GM23338 (cell line): ENCODE measurements around the gene LFNG. TPM values are rescaled to one million over a fixed set of nuclear protein-coding genes. Genes with fewer than 3 reads are reported as not detected.

Experiments
- ATAC-seq: fragments of 200-7000 bp; cut with Tn5 transposase; 3 replicates; pipeline ENCODE4 v1.9.1; 2020
- DNase-seq: peaks from one replicate; pipeline ENCODE4 v3.0.0-alpha.2; 2015; ENCODE audit warnings: low spot score
- H2AFZ ChIP-seq: fragments of 200-600 bp; sonication (generic); 2 replicates; pipeline ENCODE4 v1.8.0; 2016; ENCODE audit warnings: antibody characterized with exemption, mild to moderate bottlenecking, moderate library complexity
- H3F3A ChIP-seq: fragments of 200-600 bp; sonication (generic); replicated peaks from 2 replicates; pipeline ENCODE4 v1.8.0; 2017; ENCODE audit warnings: antibody characterized with exemption, mixed run types, low read depth
- H3K27ac ChIP-seq: fragments of 200-600 bp; sonication (generic); 2 replicates; pipeline ENCODE4 v1.6.1; 2016; ENCODE audit warnings: low read depth
- H3K27me3 ChIP-seq: fragments of 200-600 bp; sonication (generic); 2 replicates; pipeline ENCODE4 v1.8.0; 2016; ENCODE audit warnings: mild to moderate bottlenecking, mixed run types, moderate library complexity; ENCODE audit not compliant: insufficient read depth
- H3K36me3 ChIP-seq: fragments of 200-600 bp; sonication (generic); 2 replicates; pipeline ENCODE4 v1.8.0; 2016; ENCODE audit warnings: mild to moderate bottlenecking; ENCODE audit not compliant: insufficient read depth
- H3K4me1 ChIP-seq: fragments of 200-600 bp; sonication (generic); 2 replicates; pipeline ENCODE4 v1.8.0; 2016; ENCODE audit warnings: mild to moderate bottlenecking, moderate library complexity; ENCODE audit not compliant: insufficient read depth
- H3K4me2 ChIP-seq: fragments of 200-600 bp; sonication (generic); 2 replicates; pipeline ENCODE4 v1.7.1; 2017; ENCODE audit warnings: mixed run types
- H3K4me3 ChIP-seq: fragments of 200-600 bp; sonication (generic); 2 replicates; pipeline ENCODE4 v1.6.1; 2016; ENCODE audit warnings: mixed run types
- H3K79me2 ChIP-seq: fragments of 200-600 bp; sonication (generic); replicated peaks from 2 replicates; pipeline ENCODE4 v1.8.0; 2017; ENCODE audit warnings: mild to moderate bottlenecking; ENCODE audit not compliant: insufficient read depth
- H3K9me2 ChIP-seq: fragments of 200-600 bp; sonication (generic); 2 replicates; pipeline ENCODE4 v1.8.0; 2017; ENCODE audit not compliant: insufficient read depth
- H4K20me1 ChIP-seq: fragments of 200-600 bp; sonication (generic); replicated peaks from 2 replicates; pipeline ENCODE4 v1.8.0; 2017; ENCODE audit warnings: mild to moderate bottlenecking; ENCODE audit not compliant: insufficient read depth
- H3K27ac Mint-ChIP-seq: 2 replicates; pipeline ENCODE4 v1.8.0; 2020; ENCODE audit warnings: inconsistent platforms, mild to moderate bottlenecking, moderate library complexity, mixed read lengths
- H3K27me3 Mint-ChIP-seq: 3 replicates; pipeline ENCODE4 v1.8.0; 2022; ENCODE audit warnings: low read depth, mild to moderate bottlenecking, moderate library complexity, mixed read lengths, inconsistent platforms; ENCODE audit not compliant: insufficient read depth, poor library complexity
- H3K36me3 Mint-ChIP-seq: 3 replicates; pipeline ENCODE4 v1.8.0; 2021; ENCODE audit warnings: low read depth, mild to moderate bottlenecking, inconsistent platforms, moderate library complexity, mixed read lengths
- H3K4me1 Mint-ChIP-seq: 3 replicates; pipeline ENCODE4 v1.8.0; 2020; ENCODE audit warnings: mild to moderate bottlenecking, inconsistent platforms, mixed read lengths
- H3K4me3 Mint-ChIP-seq: 3 replicates; pipeline ENCODE4 v1.8.0; 2021; ENCODE audit warnings: moderate library complexity, mild to moderate bottlenecking, inconsistent platforms, mixed read lengths
- H3K9me3 Mint-ChIP-seq: 3 replicates; pipeline ENCODE4 v1.8.0; 2020; ENCODE audit warnings: moderate library complexity, mild to moderate bottlenecking, inconsistent platforms, mixed read lengths
- CREB1 ChIP-seq: fragments of 250-450 bp; sonication (Bioruptor Pico); IDR thresholded peaks from 2 replicates; pipeline ENCODE4 v1.5.0; 2020; ENCODE audit warnings: low read depth, mild to moderate bottlenecking, moderate library complexity
- EZH2 ChIP-seq: fragments of 200-600 bp; sonication (generic); IDR thresholded peaks from one replicate; pipeline ENCODE4 v1.8.0; 2017; ENCODE audit warnings: antibody characterized with exemption, mild to moderate bottlenecking, low read depth; ENCODE audit not compliant: unreplicated experiment
- EZH2phosphoT487 ChIP-seq: fragments of 200-600 bp; sonication (generic); IDR thresholded peaks from one replicate; pipeline ENCODE4 v1.8.1; 2018; ENCODE audit warnings: antibody characterized with exemption; ENCODE audit not compliant: unreplicated experiment
- JUNB ChIP-seq: IDR thresholded peaks from one replicate; pipeline ENCODE4 v1.6.1; 2016; ENCODE audit warnings: antibody characterized with exemption; ENCODE audit not compliant: unreplicated experiment
- NANOG ChIP-seq: IDR thresholded peaks from 2 replicates; pipeline ENCODE4 v1.6.1; 2016; ENCODE audit warnings: antibody characterized with exemption, borderline replicate concordance
- POLR2AphosphoS5 ChIP-seq: IDR thresholded peaks from 2 replicates; pipeline ENCODE4 v1.6.1; 2016; ENCODE audit warnings: antibody characterized with exemption, low read depth
- STAT1 ChIP-seq: IDR thresholded peaks from one replicate; pipeline ENCODE4 v1.6.1; 2016; ENCODE audit warnings: antibody characterized with exemption; ENCODE audit not compliant: unreplicated experiment
- ZNF114 ChIP-seq: fragments of 250-450 bp; sonication (Bioruptor Pico); IDR thresholded peaks from 2 replicates; pipeline ENCODE4 v1.5.0; 2020; ENCODE audit warnings: mild to moderate bottlenecking, moderate library complexity
- ZNF331 ChIP-seq: fragments of 250-450 bp; sonication (Bioruptor Pico); IDR thresholded peaks from 2 replicates; pipeline ENCODE4 v1.5.0; 2020; ENCODE audit warnings: low read depth, mild to moderate bottlenecking, moderate library complexity
- polyA plus RNA-seq: library from polyadenylated mRNA; unstranded; fragments of >200 nt; fragmentation: Nextera tagmentation; extraction: Ambion mirVana; gene quantifications from 2 replicates; pipeline ENCODE4 v1.2.1, GENCODE V29; 2016
- total RNA-seq: library from RNA; depleted of rRNA; stranded (reverse); fragments of >200 nt; shearing (Covaris generic); gene quantifications from 2 replicates; pipeline ENCODE4 v1.2.3, GENCODE V29; 2014
- TF ChIP-seq, protein P1 (sequence below): IDR thresholded peaks from 2 replicates; pipeline ENCODE4 v1.6.1; 2016; ENCODE audit warnings: antibody characterized with exemption
- TF ChIP-seq, protein P2 (sequence below), 2 experiments: fragments of 200-600 bp in 1 of 2; sonication (generic) in 1 of 2; conservative IDR thresholded peaks; 2 replicates each; pipeline versions ENCODE4 v1.5.1 to v1.6.1; 2016 to 2017; ENCODE audit warnings: antibody characterized with exemption in 2 of 2, low read depth in 2 of 2, mild to moderate bottlenecking in 2 of 2, moderate library complexity in 1 of 2
- TF ChIP-seq, protein P3 (sequence below): fragments of 250-450 bp; sonication (Bioruptor Pico); IDR thresholded peaks from 2 replicates; pipeline ENCODE4 v1.5.0; 2020; ENCODE audit warnings: mild to moderate bottlenecking, moderate library complexity
- TF ChIP-seq, protein P4 (sequence below): IDR thresholded peaks from one replicate; pipeline ENCODE4 v1.6.1; 2018; ENCODE audit warnings: antibody characterized with exemption; ENCODE audit not compliant: unreplicated experiment

Gene LFNG
- total and polyA plus RNA-seq, 2 experiments from 2014 or later = 1.7 to 35.4 TPM

DNA sequence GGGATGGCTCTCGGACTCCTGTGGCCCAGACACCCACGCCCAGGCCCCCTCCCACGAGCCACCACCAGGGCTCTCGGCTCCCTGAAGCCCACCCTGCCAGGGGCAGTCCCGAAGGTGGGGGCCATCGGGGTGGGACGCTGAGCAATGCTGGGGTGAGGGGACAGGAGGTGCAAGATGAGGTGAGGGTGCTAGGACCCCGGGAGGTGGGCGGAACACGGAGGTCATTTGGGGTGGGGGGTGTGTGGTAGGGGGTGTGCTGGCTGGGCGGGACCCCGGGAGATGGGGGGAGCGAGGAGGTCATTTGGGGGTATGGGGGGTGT, 17.0 kb upstream of the LFNG start:
- Mint-ChIP-seq H3K9me3 (no peaks in the 10 kb centered on the region), H3K27me3 (peaks cover 13% of the 10 kb centered on the region)
- no peak for ATAC-seq

More for the DNA sequence above, 17.0 kb upstream of the LFNG start:
- Histone ChIP-seq H3K27ac (no peak overlapping the region), H3K79me2 (no peaks in the 10 kb centered on the region), H3K4me3 (no peak overlapping the region), H2AFZ (no peak overlapping the region), H3K27me3 (no peaks in the 10 kb centered on the region), H3K4me1 (peaks cover 13% of the 10 kb centered on the region; the same call in 1 of the 2 replicates), H3K4me2 (no peak overlapping the region), H3K36me3 (no peaks in the 10 kb centered on the region), H3K9me2 (no peaks in the 10 kb centered on the region), H4K20me1 (no peaks in the 10 kb centered on the region), H3F3A (0 out of 2 replicates have a peak, but pooled peaks cover 3% of the 10 kb centered on the region)
- DNase-seq = no peak
- H3K4me1 Mint-ChIP-seq = peaks cover 26% of the 10 kb centered on the region
- no peak overlapping the region for H3K27ac Mint-ChIP-seq
- TF ChIP-seq NANOG = no peak
- TF ChIP-seq ZNF331 (CRISPR knock-in tag) = no peak
- TF ChIP-seq, protein P1, sequence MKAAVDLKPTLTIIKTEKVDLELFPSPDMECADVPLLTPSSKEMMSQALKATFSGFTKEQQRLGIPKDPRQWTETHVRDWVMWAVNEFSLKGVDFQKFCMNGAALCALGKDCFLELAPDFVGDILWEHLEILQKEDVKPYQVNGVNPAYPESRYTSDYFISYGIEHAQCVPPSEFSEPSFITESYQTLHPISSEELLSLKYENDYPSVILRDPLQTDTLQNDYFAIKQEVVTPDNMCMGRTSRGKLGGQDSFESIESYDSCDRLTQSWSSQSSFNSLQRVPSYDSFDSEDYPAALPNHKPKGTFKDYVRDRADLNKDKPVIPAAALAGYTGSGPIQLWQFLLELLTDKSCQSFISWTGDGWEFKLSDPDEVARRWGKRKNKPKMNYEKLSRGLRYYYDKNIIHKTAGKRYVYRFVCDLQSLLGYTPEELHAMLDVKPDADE = no peak
- no peak for TF ChIP-seq STAT1
- no peak for TF ChIP-seq JUNB
- TF ChIP-seq, protein P2, sequence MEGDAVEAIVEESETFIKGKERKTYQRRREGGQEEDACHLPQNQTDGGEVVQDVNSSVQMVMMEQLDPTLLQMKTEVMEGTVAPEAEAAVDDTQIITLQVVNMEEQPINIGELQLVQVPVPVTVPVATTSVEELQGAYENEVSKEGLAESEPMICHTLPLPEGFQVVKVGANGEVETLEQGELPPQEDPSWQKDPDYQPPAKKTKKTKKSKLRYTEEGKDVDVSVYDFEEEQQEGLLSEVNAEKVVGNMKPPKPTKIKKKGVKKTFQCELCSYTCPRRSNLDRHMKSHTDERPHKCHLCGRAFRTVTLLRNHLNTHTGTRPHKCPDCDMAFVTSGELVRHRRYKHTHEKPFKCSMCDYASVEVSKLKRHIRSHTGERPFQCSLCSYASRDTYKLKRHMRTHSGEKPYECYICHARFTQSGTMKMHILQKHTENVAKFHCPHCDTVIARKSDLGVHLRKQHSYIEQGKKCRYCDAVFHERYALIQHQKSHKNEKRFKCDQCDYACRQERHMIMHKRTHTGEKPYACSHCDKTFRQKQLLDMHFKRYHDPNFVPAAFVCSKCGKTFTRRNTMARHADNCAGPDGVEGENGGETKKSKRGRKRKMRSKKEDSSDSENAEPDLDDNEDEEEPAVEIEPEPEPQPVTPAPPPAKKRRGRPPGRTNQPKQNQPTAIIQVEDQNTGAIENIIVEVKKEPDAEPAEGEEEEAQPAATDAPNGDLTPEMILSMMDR (conservative IDR thresholded peaks at IDR 0.05; ENCODE audit: low read depth in 2 of 2) = no peak
- no peak for TF ChIP-seq EZH2
- TF ChIP-seq POLR2AphosphoS5 = no peak
- TF ChIP-seq ZNF114 (CRISPR knock-in tag) = no peak
- TF ChIP-seq CREB1 (CRISPR knock-in tag) = no peak
- TF ChIP-seq EZH2phosphoT487 = no peak
- TF ChIP-seq, protein P3, sequence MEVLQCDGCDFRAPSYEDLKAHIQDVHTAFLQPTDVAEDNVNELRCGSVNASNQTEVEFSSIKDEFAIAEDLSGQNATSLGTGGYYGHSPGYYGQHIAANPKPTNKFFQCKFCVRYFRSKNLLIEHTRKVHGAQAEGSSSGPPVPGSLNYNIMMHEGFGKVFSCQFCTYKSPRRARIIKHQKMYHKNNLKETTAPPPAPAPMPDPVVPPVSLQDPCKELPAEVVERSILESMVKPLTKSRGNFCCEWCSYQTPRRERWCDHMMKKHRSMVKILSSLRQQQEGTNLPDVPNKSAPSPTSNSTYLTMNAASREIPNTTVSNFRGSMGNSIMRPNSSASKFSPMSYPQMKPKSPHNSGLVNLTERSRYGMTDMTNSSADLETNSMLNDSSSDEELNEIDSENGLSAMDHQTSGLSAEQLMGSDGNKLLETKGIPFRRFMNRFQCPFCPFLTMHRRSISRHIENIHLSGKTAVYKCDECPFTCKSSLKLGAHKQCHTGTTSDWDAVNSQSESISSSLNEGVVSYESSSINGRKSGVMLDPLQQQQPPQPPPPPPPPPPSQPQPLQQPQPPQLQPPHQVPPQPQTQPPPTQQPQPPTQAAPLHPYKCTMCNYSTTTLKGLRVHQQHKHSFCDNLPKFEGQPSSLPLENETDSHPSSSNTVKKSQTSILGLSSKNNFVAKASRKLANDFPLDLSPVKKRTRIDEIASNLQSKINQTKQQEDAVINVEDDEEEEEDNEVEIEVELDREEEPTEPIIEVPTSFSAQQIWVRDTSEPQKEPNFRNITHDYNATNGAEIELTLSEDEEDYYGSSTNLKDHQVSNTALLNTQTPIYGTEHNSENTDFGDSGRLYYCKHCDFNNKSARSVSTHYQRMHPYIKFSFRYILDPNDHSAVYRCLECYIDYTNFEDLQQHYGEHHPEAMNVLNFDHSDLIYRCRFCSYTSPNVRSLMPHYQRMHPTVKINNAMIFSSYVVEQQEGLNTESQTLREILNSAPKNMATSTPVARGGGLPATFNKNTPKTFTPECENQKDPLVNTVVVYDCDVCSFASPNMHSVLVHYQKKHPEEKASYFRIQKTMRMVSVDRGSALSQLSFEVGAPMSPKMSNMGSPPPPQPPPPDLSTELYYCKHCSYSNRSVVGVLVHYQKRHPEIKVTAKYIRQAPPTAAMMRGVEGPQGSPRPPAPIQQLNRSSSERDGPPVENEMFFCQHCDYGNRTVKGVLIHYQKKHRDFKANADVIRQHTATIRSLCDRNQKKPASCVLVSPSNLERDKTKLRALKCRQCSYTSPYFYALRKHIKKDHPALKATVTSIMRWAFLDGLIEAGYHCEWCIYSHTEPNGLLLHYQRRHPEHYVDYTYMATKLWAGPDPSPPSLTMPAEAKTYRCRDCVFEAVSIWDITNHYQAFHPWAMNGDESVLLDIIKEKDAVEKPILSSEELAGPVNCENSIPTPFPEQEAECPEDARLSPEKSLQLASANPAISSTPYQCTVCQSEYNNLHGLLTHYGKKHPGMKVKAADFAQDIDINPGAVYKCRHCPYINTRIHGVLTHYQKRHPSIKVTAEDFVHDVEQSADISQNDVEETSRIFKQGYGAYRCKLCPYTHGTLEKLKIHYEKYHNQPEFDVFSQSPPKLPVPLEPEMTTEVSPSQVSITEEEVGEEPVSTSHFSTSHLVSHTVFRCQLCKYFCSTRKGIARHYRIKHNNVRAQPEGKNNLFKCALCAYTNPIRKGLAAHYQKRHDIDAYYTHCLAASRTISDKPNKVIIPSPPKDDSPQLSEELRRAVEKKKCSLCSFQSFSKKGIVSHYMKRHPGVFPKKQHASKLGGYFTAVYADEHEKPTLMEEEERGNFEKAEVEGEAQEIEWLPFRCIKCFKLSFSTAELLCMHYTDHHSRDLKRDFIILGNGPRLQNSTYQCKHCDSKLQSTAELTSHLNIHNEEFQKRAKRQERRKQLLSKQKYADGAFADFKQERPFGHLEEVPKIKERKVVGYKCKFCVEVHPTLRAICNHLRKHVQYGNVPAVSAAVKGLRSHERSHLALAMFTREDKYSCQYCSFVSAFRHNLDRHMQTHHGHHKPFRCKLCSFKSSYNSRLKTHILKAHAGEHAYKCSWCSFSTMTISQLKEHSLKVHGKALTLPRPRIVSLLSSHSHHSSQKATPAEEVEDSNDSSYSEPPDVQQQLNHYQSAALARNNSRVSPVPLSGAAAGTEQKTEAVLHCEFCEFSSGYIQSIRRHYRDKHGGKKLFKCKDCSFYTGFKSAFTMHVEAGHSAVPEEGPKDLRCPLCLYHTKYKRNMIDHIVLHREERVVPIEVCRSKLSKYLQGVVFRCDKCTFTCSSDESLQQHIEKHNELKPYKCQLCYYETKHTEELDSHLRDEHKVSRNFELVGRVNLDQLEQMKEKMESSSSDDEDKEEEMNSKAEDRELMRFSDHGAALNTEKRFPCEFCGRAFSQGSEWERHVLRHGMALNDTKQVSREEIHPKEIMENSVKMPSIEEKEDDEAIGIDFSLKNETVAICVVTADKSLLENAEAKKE = no peak
- TF ChIP-seq, protein P4, sequence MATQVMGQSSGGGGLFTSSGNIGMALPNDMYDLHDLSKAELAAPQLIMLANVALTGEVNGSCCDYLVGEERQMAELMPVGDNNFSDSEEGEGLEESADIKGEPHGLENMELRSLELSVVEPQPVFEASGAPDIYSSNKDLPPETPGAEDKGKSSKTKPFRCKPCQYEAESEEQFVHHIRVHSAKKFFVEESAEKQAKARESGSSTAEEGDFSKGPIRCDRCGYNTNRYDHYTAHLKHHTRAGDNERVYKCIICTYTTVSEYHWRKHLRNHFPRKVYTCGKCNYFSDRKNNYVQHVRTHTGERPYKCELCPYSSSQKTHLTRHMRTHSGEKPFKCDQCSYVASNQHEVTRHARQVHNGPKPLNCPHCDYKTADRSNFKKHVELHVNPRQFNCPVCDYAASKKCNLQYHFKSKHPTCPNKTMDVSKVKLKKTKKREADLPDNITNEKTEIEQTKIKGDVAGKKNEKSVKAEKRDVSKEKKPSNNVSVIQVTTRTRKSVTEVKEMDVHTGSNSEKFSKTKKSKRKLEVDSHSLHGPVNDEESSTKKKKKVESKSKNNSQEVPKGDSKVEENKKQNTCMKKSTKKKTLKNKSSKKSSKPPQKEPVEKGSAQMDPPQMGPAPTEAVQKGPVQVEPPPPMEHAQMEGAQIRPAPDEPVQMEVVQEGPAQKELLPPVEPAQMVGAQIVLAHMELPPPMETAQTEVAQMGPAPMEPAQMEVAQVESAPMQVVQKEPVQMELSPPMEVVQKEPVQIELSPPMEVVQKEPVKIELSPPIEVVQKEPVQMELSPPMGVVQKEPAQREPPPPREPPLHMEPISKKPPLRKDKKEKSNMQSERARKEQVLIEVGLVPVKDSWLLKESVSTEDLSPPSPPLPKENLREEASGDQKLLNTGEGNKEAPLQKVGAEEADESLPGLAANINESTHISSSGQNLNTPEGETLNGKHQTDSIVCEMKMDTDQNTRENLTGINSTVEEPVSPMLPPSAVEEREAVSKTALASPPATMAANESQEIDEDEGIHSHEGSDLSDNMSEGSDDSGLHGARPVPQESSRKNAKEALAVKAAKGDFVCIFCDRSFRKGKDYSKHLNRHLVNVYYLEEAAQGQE = no peak
- H3K36me3 Mint-ChIP-seq = no peaks in the 10 kb centered on the region; the same call in 2 of the 3 replicates
- no peak overlapping the region for H3K4me3 Mint-ChIP-seq
